HG02798 (cell line): ENCODE results near the gene KRCC1.
A peak's percentile ranks its signal among the peaks of the same experiment; 100 is the strongest.

ENCODE experiments used
- ATAC-seq: cut with Tn5 transposase; IDR thresholded peaks from one replicate; pipeline ENCODE4 v1.9.1; 2021; ENCODE audit warnings: mild to moderate bottlenecking; ENCODE audit not compliant: unreplicated experiment, poor library complexity

The KRCC1 gene

GRCh38 chr2:88078643-88079172 lies 23.1 kb upstream of the KRCC1 start:
- no peak for ATAC-seq

GRCh38 chr2:88077080-88077479 lies 21.5 kb upstream of the KRCC1 start:
- no peak for ATAC-seq

- no peak for ATAC-seq
Observed at GRCh38 chr2:88074854-88075292, 19.3 kb upstream of the KRCC1 start.

GRCh38 chr2:88074150-88074549 lies 18.6 kb upstream of the KRCC1 start:
- ATAC-seq: no peak

- ATAC-seq: no peak
Observed at GRCh38 chr2:88071365-88071764, 15.8 kb upstream of the KRCC1 start.

- ATAC-seq: no peak
Observed at GRCh38 chr2:88070055-88070454, 14.5 kb upstream of the KRCC1 start.

GRCh38 chr2:88069117-88069516 lies 13.5 kb upstream of the KRCC1 start:
- no peak for ATAC-seq

GRCh38 chr2:88068044-88068443 lies 12.5 kb upstream of the KRCC1 start:
- no peak for ATAC-seq

GRCh38 chr2:88067598-88067997 lies 12.0 kb upstream of the KRCC1 start, which contains the start of gene SMYD1:
SMYD1 (plus strand) TSS chr2:88067825; CDS start chr2:88067865, 40 bp downstream.
- ATAC-seq: no peak

- ATAC-seq: no peak
Observed at GRCh38 chr2:88067189-88067588, 11.6 kb upstream of the KRCC1 start.

GRCh38 chr2:88066543-88066942 lies 11.0 kb upstream of the KRCC1 start:
- ATAC-seq: no peak

- ATAC-seq: no peak
Observed at GRCh38 chr2:88061295-88061694, 5.7 kb upstream of the KRCC1 start.

GRCh38 chr2:88060907-88061275 lies 5.3 kb upstream of the KRCC1 start:
- no peak for ATAC-seq

- ATAC-seq: peak; percentile 43
Observed at GRCh38 chr2:88059979-88060906, 4.7 kb upstream of the KRCC1 start.

- ATAC-seq: no peak
Observed at GRCh38 chr2:88058191-88058590, 2.6 kb upstream of the KRCC1 start.

- ATAC-seq: no peak
Observed at GRCh38 chr2:88057437-88057844, 1.9 kb upstream of the KRCC1 start.

GRCh38 chr2:88054782-88055370 lies 707 bp downstream of the KRCC1 start:
- ATAC-seq: no peak

GRCh38 chr2:88053934-88054781 lies 1.4 kb downstream of the KRCC1 start:
- ATAC-seq: no peak

- no peak for ATAC-seq
Observed at GRCh38 chr2:88053296-88053695, 2.3 kb downstream of the KRCC1 start.

GRCh38 chr2:88051792-88052191 lies 3.8 kb downstream of the KRCC1 start:
- ATAC-seq: no peak
